Suppressor macrophage treated with lipopolysaccharide for 4 hours (primary cell): Measurements from ENCODE around the gene CC2D2B.
A peak's percentile ranks its signal among the peaks of the same experiment; 100 is the strongest.
"Not testable (repeated sequence)": the region's sequence is repeated elsewhere in the genome, so short reads cannot be mapped to it uniquely, and the experiment has no call there.

Experiments
- DNase-seq: peaks from one replicate; pipeline ENCODE4 v3.0.0-alpha.2; 2020

CC2D2B gene

GRCh38 chr10:96022739-96023138 is 115.0 kb downstream of the CC2D2B start:
- no peak for DNase-seq

DNA sequence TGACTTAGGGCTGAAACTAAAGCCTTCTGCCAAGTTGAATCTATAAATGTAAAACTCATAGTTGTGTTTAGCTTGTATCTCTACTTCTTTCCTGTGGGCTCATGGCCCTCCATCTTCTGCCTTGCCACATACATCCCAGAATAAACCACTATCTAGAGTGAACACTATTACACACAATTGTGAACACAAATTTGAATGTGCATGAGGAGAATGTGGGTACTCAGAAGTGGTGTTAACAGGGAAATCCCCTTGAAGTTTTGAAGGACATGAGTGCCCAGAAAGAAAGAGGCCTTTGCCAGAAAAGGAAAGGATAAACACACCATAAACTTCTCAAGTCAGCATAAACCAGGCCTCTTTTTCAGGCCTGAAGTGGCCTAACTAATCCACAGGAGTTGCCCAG is 115.4 kb downstream of the CC2D2B start:
- no peak for DNase-seq

DNA sequence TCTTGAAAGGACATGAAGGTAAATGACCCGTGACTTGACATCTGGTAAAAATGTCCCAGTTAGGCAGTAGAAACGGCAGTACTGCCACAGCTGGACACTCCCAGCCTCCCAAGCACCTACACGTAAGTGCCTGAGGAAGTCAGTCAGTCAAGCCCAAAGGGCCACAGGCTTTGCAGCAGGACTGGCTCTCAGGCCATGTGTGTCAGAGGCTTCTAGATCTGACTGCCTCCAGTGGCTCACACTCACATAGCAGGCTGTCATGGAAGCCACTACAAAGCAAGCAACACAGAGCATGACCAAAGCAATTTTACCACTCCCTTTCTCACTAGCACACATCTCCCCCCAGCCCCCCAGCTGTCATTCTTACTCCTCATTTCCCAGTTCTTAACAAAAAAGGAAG is 117.8 kb downstream of the CC2D2B start:
- no peak for DNase-seq

DNA sequence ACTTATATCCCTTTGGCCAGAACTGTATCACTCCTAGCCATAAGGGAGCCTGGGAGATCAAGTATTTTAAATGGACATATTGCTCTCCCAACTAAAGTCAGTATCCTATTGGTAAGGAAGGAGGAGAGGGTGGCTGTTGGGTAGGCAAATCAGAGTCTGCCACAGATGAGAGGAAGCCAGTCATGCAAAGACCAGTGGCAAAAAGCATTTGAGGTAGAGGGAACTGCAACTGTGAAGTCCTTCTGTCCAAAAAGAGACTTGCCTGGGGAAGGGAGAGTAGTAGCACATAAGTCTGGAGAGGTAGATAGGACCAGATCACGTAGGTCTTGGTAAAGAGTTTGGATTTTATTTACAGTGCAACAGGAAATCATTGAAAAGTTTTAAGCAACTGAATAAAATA is 126.8 kb downstream of the CC2D2B start:
- DNase-seq = no peak

GRCh38 chr10:96038476-96039387 is 131.0 kb downstream of the CC2D2B start:
- no peak for DNase-seq

- DNase-seq = no peak
Observed at GRCh38 chr10:96041146-96041545, 133.4 kb downstream of the CC2D2B start.

DNA sequence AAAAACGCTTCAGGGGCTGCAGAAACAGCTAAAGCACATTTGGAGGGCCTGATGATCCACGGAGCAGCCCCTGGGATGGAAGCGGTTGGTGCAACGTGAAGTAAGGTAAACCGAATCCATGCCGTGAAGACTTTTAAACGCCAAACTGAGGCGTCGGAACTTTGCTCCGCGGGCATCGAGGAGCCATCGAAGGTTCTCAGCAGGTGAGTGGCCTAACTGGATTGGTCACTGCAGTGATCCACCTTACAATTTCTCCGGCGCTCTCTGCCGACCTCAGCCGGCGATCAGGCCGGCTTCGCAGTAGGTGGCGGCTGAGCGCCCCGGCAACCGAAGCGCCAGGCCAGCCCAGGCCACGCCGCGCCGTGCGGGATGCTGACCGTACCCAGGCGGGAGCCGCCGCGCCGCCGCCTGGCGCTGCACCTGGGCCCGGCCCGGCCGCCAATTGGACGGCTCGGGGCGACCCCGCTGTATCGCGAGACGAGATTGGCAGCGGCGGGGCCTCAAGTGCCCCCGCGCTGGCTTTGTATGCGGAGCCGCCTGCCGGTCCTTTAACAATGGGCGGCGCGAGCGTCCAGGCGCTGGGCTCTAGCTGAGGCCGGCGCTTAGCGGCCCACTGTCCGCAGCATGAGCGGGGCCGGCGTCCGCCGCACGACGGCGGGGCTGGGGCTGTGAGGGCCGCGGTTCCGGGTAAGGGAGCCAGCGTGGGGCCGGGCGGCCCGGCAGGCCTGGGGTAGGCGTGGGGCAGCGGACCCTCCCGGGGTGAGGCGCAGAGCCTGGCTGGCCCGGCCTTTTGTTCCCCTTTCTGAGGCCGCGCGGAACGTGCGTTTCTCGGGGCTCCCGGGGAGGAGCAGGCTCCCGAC is 135.5 kb downstream of the CC2D2B start, which contains the start of gene CCNJ:
Gene CCNJ (plus strand): TSS at position 551 of the 860 bp plus-strand sequence. CDS start 811 bp downstream, outside the sequence.
- DNase-seq = peak; percentile 94

- peak; percentile 57 for DNase-seq
Observed at GRCh38 chr10:96043893-96044715, 136.3 kb downstream of the CC2D2B start.

DNA sequence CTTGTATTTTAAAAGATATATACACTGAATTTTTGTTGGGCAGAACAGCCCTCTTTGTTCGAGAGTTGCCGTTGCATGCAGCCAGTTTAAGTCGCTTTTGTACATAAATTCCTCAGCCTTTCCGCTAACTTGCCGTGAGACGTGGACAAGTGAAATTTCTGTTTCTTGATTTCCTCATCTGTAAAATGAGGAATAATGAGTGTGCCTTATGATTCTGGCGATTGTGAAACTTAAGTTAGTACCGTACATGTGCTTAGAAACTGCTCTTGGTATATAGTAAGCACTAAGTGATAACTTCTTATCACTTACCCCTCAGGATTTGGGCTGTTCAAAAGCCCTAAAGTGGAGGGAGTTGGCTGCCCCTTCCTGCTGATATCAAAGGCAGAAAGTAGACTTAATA is 137.0 kb downstream of the CC2D2B start:
- peak; percentile 84 for DNase-seq

DNA sequence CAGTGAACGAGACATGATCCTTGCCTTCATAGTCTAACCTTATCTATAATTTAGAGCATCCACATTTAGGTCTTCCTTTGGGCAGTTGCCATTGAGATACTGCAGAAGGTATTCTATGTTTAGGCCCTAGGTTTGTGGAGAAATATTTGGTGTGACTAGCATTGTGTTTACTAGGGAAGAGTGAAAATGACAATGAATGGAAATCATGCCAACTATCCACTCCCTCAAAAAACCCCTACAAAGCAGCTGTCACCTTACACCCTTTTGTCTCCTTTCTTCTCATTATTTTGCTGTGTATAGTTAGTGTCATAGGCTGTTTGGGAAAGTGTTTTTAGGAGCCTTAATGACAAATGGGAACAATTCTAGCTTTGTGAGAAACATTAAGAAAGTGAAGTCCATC is 138.8 kb downstream of the CC2D2B start:
- no peak for DNase-seq

GRCh38 chr10:96047004-96047649 is 139.4 kb downstream of the CC2D2B start:
- DNase-seq = no peak

DNA sequence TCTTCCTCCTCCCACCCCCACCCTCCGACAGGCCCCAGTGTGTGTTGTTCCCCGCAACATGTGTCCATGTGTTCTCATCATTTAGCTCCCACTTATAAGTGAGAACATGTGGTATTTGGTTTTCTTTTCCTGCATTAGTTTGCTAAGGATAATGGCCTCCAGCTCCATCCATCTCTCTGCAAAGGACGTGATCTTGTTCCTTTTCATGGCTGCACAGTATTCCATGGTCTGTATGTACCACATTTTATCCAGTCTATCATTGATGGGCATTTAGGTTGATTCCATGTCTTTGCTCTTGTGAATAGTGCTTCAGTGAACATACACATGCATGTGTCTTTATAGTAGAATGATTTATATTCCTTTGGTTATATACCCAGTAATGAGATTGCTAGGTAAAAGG is 140.2 kb downstream of the CC2D2B start:
- not testable (repeated sequence) for DNase-seq

DNA sequence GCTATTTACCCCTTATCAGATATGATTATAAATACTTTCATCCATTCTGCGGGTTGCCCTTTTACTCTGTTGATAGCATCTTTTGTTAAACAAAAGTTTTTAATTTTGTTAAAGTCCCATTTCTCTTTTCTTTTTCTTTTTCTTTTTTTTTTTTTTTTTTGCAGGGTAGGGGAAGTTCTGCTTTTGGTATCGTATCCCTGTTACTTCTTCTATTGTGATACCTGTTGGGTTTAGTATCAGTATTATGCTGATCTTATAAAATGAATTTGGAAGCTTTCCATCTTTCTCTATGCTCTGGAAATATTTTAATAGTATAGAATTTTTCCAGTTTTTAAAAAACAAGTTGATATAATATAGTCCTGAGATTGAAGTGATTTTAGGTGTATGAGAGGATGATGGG is 141.6 kb downstream of the CC2D2B start:
- DNase-seq = no peak

GRCh38 chr10:96053985-96054384 is 146.2 kb downstream of the CC2D2B start:
- no peak for DNase-seq

GRCh38 chr10:96056787-96057186 is 149.0 kb downstream of the CC2D2B start:
- DNase-seq = no peak

DNA sequence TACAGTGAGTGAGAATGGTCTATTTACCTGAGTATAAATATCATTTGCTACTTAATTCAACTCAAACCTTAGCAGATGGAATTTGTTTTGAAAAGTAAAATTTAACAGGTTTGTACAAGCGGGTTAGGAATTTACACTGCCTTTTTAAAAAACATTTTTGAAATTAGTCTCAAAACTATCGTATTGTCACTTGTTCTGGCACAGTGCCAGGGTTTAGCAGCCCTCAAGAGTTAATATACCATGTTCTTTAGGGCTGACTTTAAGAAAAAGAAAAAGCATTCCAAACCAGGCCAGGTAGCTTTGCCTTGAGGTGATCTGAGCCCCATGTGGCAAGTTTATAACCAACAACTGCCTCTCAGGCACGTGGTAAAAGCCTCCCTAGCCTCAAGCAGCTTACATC is 153.5 kb downstream of the CC2D2B start:
- no peak for DNase-seq

GRCh38 chr10:96072674-96073073 is 164.9 kb downstream of the CC2D2B start:
- DNase-seq = no peak

DNA sequence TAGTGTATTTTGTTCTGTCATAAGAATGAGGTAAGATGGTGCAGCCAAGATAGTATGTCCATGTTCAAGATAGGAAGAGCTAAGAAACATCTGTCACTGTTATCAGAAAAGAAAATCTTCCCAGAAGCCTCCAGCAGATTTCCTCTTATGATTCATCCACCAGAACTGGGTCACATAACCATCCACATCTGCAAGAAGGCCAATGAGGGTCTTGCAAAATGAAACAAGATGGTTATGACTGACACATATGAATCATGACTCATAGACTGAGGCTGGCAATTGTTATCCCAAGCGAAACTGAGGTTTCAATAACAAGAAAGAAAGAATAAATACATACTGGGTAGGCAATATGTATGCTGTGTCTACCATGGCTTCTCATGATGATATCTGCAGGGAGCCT is 165.9 kb downstream of the CC2D2B start:
- DNase-seq = peak; percentile 59

DNA sequence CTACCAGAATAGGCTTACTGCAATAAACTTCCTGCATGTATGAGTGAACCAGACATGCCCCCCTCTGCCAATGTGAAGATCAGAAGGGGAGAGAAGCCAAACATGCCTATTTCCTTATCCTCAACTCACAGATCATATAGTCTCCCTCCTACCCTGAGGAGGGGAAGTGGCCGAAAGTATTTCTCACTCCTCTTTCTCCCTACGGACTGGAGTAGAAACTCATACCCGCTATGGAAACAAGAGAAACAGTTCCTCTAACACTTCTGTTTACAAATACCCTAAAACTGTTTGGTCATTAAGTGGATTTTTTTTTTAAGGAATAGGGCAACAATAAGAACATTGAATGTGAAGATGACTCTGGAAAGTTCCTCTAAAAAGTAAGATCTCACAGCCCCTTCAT is 167.0 kb downstream of the CC2D2B start:
- peak; percentile 37 for DNase-seq

DNA sequence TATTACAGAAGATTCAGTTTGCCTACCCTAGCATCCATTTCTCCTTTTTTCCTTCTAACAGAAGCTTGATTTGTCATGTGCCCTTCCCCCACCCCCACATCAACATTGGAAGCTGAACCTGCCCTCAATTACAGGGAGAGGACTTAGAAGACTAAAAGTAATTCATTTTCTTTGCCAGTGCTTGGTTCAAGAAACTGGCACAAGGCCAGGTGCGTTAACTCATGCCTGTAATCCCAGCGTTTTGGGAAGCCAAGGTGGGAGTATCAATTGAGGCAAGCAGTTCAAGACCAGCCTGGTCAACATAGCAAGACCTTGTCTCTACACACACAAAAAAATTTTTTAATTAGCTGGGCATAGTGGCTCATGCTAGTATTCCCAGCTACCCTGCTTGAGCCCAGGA is 168.2 kb downstream of the CC2D2B start:
- DNase-seq = no peak

DNA sequence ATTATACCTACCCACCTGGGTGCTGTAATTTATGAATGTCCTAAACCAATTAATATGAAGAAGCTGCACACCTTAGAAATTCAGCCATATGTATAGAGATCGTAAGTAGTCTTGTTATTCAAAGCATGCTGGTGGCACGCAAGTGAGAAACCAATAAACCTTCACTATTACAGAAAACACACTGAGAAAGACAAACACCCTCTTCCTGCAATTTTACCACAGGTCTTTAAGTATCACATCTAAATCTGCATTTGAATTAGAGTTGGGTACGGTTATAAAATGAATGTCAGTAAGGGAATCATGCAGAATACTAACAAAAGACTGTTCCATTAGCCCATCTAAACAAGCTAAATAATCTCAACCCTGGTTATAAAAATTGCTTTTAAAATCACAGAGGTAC is 169.4 kb downstream of the CC2D2B start:
- DNase-seq = no peak

- no peak for DNase-seq
Observed at GRCh38 chr10:96082153-96082552, 174.4 kb downstream of the CC2D2B start.
